ENCODE results near the gene ESPN. TPM values are rescaled to one million over a fixed set of nuclear protein-coding genes. Genes with fewer than 3 reads are reported as not detected.

ESPN gene
- polyA plus RNA-seq, 1 of the 3 experiments (the other 2 are of a cell fraction), result 0.33 TPM

GRCh38 chr1:6424000-6424565, 493 bp upstream of the ESPN start:
- Histone ChIP-seq H4K20me1 (ENCODE audit: insufficient read depth) (no peaks in the 10 kb centered on the region), H3K9me2 (no peaks in the 10 kb centered on the region), H3K4me3 (ENCODE audit: low read depth in 2 of 2, low read length in 1 of 2) (no peak overlapping the region), H3K9me3 (no peaks in the 10 kb centered on the region), H3K4me1 (ENCODE audit: control insufficient read depth in 1 of 2, insufficient read depth in 2 of 2, low read depth in 1 of 2, low read length in 1 of 2) (peaks cover 6 to 16% of the 10 kb centered on the region in 2 experiments; a peak in 1 of 4 replicates), H2AFZ (ENCODE audit: low read depth) (no peak overlapping the region), H3F3A (replicated peaks; ENCODE audit: insufficient read depth) (no peaks in the 10 kb centered on the region), H3K27me3 (ENCODE audit: insufficient read depth) (peaks cover 20% of the 10 kb centered on the region), H3K9ac (no peak overlapping the region), H3K4me2 (no peak overlapping the region), H3K27ac (ENCODE audit: low read depth in 2 of 2, low read length in 1 of 2) (no peak overlapping the region), H3K79me2 (ENCODE audit: insufficient read depth) (no peaks in the 10 kb centered on the region), H3K36me3 (replicated peaks in 1 of 2; ENCODE audit: control insufficient read depth in 1 of 2, insufficient read depth in 2 of 2, low read length in 1 of 2) (no peaks in the 10 kb centered on the region)
- peak; percentile 73 for DNase-seq
- 35% methylated on average over 18 of the region's 35 CpGs for WGBS (ENCODE audit: low lambda C conversion rate)
- TF ChIP-seq FOXJ3 (CRISPR knock-in tag; IDR thresholded peaks at IDR 0.05), result no peak
- no peak for TF ChIP-seq REST (IDR thresholded peaks at IDR 0.05; ENCODE audit: low read depth, low read length)
- no peak for TF ChIP-seq YY1 (IDR thresholded peaks at IDR 0.05; ENCODE audit: low read depth)
- CTCF ChIA-PET, result interaction anchor here (0.6 to 16.1 kb wide), 28 partner anchors 10 to 373 kb away, joined by 3 to 290 read pairs (median 5); no protein-coding TSS in a partner anchor
- POLR2A ChIA-PET, result no interaction called here

DNA sequence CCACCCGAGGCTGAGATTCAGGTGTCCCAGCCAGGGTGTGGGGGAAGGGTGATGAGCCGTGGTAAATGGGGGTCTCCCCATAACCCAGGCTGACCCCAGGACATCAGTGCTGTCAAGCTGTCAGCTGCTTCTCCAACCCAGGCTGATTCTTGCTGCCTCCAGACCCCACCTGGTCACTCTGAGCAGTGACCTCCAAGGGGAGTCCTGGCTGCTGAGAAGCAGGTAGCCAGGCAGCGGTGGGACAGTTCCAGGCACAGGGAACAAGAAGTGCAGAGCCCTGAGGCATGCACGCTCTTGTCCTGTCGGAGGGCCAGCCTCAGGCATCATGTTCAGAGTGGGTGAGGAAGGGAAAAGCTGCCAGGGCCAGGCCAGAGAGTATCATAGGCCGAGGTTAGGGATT, 1.1 kb downstream of the ESPN start:
- H3K79me2 ChIP-seq (ENCODE audit: insufficient read depth), result no peaks in the 10 kb centered on the region
- no peaks in the 10 kb centered on the region for H3K9me3 ChIP-seq
- H3K4me1 ChIP-seq (ENCODE audit: control insufficient read depth in 1 of 2, insufficient read depth in 2 of 2, low read depth in 1 of 2, low read length in 1 of 2), result peaks cover 6 to 14% of the 10 kb centered on the region in 2 experiments; a peak in 1 of 4 replicates
- H3K9me2 ChIP-seq, result no peaks in the 10 kb centered on the region
- H4K20me1 ChIP-seq (ENCODE audit: insufficient read depth), result no peaks in the 10 kb centered on the region
- TF ChIP-seq, protein P1, sequence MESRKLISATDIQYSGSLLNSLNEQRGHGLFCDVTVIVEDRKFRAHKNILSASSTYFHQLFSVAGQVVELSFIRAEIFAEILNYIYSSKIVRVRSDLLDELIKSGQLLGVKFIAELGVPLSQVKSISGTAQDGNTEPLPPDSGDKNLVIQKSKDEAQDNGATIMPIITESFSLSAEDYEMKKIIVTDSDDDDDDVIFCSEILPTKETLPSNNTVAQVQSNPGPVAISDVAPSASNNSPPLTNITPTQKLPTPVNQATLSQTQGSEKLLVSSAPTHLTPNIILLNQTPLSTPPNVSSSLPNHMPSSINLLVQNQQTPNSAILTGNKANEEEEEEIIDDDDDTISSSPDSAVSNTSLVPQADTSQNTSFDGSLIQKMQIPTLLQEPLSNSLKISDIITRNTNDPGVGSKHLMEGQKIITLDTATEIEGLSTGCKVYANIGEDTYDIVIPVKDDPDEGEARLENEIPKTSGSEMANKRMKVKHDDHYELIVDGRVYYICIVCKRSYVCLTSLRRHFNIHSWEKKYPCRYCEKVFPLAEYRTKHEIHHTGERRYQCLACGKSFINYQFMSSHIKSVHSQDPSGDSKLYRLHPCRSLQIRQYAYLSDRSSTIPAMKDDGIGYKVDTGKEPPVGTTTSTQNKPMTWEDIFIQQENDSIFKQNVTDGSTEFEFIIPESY (IDR thresholded peaks at IDR 0.05; ENCODE audit: borderline replicate concordance, low read depth), result no peak
- no peak for TF ChIP-seq MXI1 (IDR thresholded peaks at IDR 0.05; ENCODE audit: low read depth, low read length)
- H2AFZ ChIP-seq (ENCODE audit: low read depth), result no peak overlapping the region
- H3F3A ChIP-seq (replicated peaks; ENCODE audit: insufficient read depth), result no peaks in the 10 kb centered on the region
- CTCF ChIA-PET, result interaction anchor here (0.8 to 16.1 kb wide), 5 partner anchors 12 to 179 kb away, joined by 3 to 290 read pairs (median 10); no protein-coding TSS in a partner anchor
- no CpG with 5 or more reads among the region's 6 CpGs for WGBS (ENCODE audit: low lambda C conversion rate)
- no peak overlapping the region for H3K4me3 ChIP-seq (ENCODE audit: low read depth in 2 of 2, low read length in 1 of 2)
- DNase-seq, result no peak
- peaks cover 17% of the 10 kb centered on the region for H3K27me3 ChIP-seq (ENCODE audit: insufficient read depth)
- H3K9ac ChIP-seq, result no peak overlapping the region
- no peak overlapping the region for H3K4me2 ChIP-seq
- no peak overlapping the region for H3K27ac ChIP-seq (ENCODE audit: low read depth in 2 of 2, low read length in 1 of 2)
- POLR2A ChIA-PET, result no interaction called here
- H3K36me3 ChIP-seq (replicated peaks in 1 of 2; ENCODE audit: control insufficient read depth in 1 of 2, insufficient read depth in 2 of 2, low read length in 1 of 2), result no peaks in the 10 kb centered on the region

All from SK-N-SH (cell line).